Activated CD4-positive, alpha-beta T cell treated with anti-CD3 and anti-CD28 coated beads for 1 hour (primary cell): ENCODE results near the gene KAZN.
"Not testable (repeated sequence)": the region's sequence is repeated elsewhere in the genome, so short reads cannot be mapped to it uniquely, and the experiment has no call there.

Source experiments
- DNase-seq: peaks from one replicate; pipeline ENCODE4 v3.0.0-alpha.2; 2020

KAZN gene

DNA sequence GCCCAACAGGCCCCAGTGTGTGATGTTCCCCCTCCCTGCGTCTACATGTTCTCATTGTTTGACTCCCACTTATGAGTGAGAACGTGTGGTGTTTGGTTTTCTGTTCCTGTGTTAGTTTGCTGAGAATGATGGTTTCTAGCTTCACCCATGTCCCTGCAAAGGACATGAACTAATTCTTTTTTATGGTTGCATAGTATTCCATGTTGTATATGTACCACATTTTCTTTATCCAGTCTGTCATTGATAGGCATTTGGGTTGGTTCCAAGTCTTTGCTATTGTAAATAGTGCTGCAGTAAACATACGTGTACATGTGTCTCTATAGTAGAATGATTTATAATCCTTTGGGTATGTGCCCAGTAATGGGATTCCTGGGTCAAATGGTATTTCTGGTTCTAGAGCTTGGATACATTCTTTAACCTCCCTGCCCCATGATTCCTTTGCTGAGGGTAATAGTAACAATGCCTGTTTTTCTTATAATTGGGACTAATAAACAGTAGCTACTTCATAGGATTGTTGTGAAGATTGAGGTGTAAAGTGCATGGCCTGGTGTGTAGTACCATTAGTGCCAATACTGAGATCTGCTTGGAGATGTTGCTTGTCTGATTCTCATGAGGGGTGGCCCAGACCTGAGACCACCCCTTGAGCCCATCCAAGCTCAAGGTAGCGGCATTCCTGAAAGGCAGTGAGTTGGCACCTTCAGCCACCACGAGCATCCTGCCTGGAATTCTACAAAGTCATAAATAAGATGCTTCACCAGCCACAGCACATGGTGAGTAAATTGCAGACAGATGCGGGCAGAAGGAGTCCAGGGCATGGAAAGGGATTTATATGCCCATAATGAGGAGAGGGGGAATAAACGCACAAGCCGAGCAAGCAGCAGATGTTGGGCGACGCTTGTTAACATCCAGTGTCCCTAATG, 365.6 kb downstream of the KAZN start:
- not testable (repeated sequence) for DNase-seq

DNA sequence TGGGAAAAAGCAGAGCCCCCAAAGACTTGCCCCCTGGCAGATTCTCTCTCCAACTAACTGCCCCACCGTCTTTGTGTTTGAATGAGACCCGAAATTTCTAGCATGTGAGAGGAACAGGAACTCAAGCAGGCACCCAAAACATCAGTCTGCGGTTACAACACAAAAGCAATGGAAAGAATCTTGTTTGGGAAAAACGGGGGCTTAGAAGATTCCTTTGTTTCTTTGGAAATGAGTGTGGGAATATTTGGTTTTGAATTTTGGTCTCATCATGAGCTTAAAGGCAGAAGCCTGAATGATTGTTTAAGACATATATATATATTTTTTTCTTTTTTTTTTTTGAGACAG, 366.2 kb downstream of the KAZN start:
- no peak for DNase-seq

- DNase-seq, result no peak
These were observed 369.9 kb downstream of the KAZN start for GRCh38 chr1:14968251-14968851.

GRCh38 chr1:14969006-14969405, 370.5 kb downstream of the KAZN start:
- DNase-seq, result no peak

- DNase-seq, result no peak
These were observed 371.8 kb downstream of the KAZN start for GRCh38 chr1:14970115-14970798.

DNA sequence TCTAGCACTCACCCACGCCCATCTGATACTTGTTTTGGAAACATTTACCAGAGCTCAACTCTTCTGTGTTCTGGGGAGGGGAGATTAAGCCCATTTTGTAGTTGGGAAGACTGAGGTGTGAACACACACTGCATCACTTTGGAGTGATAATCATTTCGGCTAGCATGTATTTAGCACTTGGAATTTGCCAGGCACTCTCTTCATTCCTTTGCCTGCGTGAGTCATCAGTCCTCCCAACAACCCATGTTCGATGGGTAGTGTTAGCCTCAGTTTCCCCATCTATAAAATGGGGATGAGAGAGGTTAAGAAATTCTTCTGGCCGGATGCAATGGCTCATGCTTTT, 372.3 kb downstream of the KAZN start:
- no peak for DNase-seq

- DNase-seq, result no peak
These were observed 372.7 kb downstream of the KAZN start for GRCh38 chr1:14971221-14971620.

GRCh38 chr1:14972107-14972506, 373.6 kb downstream of the KAZN start:
- no peak for DNase-seq

DNA sequence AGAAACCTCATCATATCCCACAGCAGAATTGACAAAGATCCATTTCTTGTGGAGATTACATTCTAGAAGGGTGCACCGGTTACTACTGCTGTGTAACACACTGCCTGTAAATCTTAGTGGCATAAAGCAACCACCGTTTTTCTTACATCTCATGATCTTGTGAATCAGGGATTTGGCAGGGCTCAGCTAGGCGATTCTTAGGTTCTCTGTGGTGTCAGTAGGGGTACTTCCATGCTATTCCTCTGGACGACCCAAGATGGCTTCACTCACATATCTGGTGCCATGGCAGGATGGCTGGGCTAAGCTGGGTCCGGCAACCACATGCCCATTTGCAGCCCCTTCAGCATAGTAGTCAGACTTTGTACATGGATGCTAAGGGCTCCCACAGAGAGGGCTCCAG, 375.3 kb downstream of the KAZN start:
- DNase-seq, result no peak

DNA sequence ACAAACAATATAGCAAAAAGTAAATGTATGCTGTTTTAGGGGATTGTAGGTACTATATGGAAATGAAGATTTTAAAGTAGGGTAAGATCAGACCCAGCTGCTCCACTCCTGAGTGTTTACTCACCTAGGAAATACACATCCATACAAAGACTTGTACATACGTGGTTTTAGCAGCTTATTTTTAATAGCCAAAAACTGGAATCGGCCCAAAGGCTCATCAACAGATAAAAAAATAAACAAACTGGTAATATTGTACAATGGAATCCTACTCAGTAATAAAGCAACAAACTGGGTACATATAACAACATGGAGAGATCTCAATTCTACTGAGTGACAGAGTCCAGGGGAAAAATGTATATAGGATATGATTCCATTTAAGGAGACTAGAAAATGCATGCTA, 375.9 kb downstream of the KAZN start:
- DNase-seq, result no peak

DNA sequence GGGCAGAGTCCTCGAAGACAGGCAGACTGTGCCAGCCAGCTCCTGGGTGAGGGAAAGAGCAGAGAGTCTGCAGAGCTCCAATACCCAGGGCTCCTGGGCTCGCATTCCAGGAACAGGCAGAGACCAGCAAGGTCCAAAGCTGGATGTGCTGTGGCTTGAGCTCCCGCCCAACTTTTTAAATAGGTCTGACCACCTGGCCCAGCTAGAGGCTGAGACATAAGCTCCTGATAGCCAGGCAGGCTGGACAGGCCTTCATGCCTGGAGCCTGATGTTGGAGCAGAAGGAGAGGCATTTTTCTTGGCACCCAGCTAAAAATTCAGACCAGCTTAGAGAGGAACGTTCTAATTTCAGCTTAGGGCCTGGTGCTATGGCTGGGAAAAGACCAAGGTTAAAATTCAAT, 376.6 kb downstream of the KAZN start:
- no peak for DNase-seq

DNA sequence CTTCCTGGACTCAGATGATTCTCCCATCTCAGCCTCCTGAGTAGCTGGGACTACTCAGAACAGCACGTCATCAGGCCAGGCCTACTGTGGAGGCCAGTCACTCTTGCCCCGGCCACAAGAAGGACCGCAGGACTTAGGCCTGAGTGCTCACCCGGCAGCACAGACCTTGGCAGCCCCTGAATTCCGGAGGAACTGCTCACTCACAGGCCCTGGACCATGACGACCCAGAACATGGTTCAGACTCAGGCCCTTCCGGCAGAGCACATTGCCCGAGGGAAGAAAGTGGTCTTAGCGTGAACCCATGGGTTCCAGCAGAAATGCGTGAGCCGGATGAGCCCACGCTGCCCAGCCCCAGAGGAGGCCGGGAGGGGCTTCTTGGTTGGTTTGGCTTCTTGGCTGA, 377.8 kb downstream of the KAZN start:
- no peak for DNase-seq

DNA sequence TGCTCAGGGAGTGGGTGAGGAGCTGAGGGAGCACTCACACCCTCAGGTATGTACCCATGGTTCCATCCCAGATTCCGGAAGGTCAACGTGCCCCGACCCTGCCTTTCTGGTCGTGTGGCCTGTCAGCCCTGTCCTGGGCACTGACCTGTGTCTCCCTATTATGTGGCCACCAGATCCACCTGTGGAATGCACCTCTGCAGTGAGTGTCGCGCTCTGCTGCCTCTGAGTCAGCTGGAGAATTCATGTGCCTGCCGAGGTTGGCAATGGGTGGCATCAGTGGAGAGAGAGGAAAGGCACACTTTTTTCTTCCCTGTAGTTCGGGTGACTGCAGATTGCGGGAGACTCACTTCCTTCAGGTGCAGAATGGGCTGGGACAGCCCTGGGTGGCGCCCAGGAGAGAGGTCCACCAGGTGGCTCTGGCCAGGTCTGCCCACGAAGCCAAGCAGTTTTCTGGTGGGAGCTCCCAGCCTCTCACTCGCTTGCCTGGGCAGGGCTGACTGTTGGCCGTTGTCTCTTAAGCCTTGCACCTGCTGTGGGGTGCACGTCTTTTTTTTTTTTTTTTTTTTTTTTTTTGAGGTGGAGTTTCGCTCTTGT, 378.9 kb downstream of the KAZN start:
- no peak for DNase-seq

DNA sequence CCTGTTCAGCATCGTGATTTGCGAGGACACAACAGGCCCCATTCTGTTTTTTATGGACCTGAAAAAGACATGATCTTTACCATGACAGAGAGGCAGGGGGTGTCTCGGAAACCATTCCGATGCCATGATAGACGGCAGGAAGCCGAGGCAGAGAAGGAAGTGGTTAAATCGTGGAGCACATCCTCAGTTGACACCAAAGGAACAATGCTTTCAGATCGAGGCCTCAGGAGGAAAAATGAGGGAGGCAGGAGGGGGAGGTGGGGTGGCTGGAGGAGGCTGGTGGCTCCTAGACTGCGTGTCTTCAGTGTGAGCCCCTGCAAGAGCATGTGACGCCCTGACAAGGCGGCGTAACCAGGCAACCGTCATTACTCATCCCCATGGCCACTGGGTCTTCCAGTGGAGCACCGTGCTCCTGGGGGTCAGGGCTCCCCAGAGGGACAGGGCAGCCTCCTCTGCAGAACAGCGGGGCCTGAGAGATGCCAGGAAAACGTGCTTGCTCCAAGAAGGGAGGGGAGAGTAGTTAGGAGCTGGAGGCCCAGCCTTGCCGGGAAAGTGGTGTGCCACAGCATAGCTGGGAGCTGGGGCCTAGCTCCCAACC, 382.2 kb downstream of the KAZN start:
- DNase-seq, result no peak

- no peak for DNase-seq
These were observed 383.5 kb downstream of the KAZN start for GRCh38 chr1:14982029-14982428.

DNA sequence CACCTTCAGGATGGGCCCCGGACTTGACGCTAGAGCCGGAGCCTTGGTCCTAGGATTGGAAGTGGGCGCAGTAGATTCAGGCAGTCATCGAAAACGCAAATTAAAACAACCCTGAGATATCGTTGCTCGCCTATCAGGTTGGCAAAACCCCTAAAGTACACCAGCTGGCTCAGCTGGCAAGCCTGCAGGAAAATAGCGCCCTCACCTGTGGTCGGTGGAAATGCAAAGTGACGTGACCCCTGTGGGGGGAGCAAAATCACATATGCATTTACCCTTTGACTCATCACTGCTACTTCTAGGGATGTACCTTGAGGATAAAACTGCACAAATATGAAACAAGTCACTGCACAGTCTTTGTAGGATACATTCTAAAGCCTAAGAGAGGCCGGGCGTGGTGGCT, 384.8 kb downstream of the KAZN start:
- DNase-seq, result no peak

GRCh38 chr1:14986168-14986567, 387.7 kb downstream of the KAZN start:
- no peak for DNase-seq

DNA sequence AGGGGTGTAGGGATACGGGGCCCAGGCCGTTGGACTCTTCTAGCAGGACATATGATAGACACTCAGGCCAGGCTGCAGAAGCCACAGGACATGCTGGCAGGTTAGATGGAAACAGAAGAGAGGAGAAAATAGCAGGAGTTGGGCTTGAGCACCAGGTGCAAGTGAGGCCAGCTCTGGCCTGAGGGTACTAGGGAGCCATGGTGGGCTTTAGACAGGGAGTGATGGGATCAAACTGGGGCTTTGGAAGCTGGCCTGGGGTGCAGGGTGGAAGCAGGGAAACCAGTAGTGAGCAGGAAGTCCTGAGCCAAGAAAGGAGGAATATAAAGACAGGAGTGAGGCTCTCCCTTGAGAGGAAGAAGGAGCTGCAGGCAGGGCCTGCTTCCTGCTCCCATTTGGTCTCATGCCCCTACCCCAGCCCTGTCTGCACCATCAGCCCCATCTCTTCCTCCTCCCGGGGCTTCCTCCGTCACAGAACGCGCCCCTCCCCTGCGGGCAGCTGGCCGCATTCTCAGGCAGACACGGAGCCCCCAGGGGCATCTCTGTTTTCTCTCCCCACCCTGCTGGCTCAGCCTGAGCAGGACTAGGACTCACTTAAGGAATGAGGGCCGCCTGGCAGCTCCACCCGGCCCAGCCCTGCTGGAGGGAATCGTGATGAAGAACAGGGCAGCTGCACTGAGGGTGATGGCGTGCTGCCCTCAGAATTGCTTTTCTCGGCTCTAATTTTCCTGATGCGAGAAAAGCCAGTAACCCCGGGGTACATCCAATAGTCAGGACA, 389.5 kb downstream of the KAZN start:
- no peak for DNase-seq

DNA sequence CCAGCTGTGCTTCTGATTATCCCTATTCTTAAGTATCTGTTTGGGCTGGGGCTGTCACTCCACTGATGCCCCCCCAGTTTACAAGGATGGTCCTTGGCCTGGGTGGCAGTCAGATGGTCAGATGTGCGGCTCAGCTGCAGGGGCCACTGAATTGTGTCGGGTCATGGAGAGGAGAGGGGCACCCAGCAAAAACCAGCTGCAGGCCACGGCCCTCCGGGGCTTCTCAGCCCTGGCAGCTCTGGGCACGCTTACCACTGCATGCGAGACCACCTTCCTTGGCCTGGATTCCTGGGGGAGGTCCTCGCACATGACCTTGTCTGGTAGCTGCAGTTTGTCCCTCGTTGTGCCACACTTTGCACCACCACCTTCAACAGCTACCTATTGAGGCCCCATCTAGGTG, 390.2 kb downstream of the KAZN start:
- DNase-seq, result no peak

GRCh38 chr1:14989931-14990728, 391.6 kb downstream of the KAZN start:
- no peak for DNase-seq

DNA sequence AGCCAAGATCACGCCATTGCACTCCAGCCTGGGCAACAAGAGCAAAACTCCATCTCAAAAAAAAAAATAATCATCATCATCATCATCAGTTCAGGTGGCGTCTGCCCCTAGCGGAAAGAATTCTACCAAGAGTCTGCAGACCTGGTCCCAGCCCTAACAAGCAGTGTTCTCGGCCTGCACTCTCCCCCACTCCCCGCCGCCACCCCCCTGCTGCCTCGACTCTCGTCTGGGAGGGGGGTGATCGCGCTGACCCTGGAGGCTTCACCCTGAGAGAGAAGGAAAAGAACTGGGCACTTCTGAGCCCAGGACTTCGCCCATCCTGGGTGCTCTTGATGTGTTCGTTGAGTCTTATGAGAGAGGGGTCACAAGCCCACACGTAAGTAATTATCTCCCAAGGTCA, 394.9 kb downstream of the KAZN start:
- DNase-seq, result no peak

DNA sequence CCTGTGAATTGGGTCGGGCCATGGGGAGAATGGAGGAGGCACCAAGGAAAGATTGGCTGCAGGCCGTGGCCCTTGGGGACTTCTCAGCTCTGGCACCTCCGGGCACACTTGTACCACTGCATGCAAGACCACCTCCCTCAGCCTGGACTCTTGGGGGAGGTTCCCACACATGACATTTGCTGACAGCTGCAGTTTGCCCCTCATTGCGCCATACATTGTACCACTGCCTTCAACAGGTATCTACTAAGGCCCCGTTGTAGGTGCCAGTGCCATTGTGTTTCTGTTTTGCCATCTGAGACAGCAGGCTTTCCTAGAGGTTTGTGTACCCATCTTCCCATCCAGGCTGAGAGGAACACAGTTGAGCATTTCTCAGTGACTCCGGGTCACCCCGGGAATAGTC, 395.7 kb downstream of the KAZN start:
- DNase-seq, result no peak
